SU-DHL-6 (cell line): Measurements from ENCODE around the gene EYA2.

Source experiments
- CTCF ChIP-seq: fragments of 200-600 bp; sonication (generic); IDR thresholded peaks from one replicate; pipeline ENCODE4 v1.5.1; 2017; ENCODE audit warnings: antibody characterized with exemption, mild to moderate bottlenecking, low read length, moderate library complexity; ENCODE audit not compliant: insufficient read depth, poor library complexity, severe bottlenecking
- EZH2phosphoT487 ChIP-seq: fragments of 200-600 bp; sonication (generic), shearing (Covaris generic); conservative IDR thresholded peaks from 2 replicates; pipeline ENCODE4 v1.6.1; 2018; ENCODE audit warnings: mild to moderate bottlenecking, antibody characterized with exemption, low read length, moderate library complexity, mixed read lengths

GRCh38 chr20:47220161-47220582 is 325.5 kb downstream of the EYA2 start:
- peak; percentile 73 for TF ChIP-seq CTCF
- no peak for TF ChIP-seq EZH2phosphoT487
